ENCODE results near the gene RFPL3.
"Not testable (repeated sequence)": the region's sequence is repeated elsewhere in the genome, so short reads cannot be mapped to it uniquely, and the experiment has no call there.

The RFPL3 gene

DNA sequence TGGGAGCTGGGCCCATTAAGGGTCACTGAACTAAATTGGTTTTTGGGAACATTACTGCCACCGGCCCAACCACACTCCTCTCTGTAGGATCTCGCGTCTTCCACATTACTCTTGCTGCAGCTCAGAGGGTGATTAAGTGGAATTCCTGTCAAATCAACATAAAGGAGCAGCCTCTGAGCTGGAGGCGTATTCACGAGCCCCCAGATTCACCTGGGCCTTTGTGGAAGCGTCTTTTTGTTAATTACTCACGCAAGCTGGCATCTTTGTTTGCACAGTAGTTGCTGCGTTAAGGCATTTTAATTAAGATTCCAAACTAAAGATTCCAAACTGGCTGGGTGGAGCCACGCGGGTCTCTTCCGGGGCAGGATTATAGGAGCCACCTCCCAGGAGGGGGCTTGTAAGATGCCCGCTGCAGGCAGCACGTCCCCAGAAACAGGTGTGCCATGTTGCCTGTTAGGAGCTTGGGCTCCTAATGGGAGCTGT lies 21.5 kb upstream of the RFPL3 start:
- no peak overlapping the region for H3K4me3 ChIP-seq (replicated peaks; ENCODE audit: low read depth, low read length)
- no peaks in the 10 kb centered on the region for H3K36me3 ChIP-seq (ENCODE audit: control insufficient read depth, insufficient read depth, low read length)
- H3K27me3 ChIP-seq (replicated peaks; ENCODE audit: control insufficient read depth, insufficient read depth, low read length): no peaks in the 10 kb centered on the region
- no peak for DNase-seq (ENCODE audit: extremely low read depth, insufficient read length)
- TF ChIP-seq, protein P1, sequence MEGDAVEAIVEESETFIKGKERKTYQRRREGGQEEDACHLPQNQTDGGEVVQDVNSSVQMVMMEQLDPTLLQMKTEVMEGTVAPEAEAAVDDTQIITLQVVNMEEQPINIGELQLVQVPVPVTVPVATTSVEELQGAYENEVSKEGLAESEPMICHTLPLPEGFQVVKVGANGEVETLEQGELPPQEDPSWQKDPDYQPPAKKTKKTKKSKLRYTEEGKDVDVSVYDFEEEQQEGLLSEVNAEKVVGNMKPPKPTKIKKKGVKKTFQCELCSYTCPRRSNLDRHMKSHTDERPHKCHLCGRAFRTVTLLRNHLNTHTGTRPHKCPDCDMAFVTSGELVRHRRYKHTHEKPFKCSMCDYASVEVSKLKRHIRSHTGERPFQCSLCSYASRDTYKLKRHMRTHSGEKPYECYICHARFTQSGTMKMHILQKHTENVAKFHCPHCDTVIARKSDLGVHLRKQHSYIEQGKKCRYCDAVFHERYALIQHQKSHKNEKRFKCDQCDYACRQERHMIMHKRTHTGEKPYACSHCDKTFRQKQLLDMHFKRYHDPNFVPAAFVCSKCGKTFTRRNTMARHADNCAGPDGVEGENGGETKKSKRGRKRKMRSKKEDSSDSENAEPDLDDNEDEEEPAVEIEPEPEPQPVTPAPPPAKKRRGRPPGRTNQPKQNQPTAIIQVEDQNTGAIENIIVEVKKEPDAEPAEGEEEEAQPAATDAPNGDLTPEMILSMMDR (IDR thresholded peaks at IDR 0.05; ENCODE audit: insufficient read depth, low read length, poor library complexity, severe bottlenecking): no peak

DNA sequence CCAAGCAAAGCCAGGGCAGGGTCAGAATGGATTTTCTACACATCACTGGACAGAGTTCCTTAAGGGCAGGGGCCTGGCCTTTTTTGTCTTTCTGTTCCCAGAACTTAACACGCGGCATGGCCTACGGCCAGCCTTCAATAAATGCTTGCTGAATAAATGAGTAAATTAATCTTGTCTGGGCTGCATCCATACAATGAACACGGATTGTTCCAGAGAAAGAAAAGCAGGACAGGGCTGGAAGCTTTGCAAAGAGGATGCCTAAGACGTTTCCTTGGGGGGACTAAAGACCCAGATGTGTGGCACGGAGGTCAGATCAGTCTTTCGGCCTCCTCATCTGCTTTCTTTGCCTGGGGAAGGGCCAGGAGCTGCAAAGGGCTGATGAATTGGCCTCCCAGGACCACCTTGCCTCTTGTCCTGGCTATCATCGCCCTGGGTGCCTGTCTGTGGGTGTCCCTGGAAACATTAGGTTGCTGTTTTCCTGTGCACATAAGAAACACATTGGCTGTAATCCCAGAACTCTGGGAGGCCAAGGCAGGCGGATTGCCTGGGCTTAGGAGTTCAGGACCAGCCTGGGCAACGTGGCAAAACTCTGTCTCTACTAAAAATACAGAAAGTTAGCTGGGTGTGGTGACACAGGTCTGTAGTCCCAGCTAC lies 20.8 kb upstream of the RFPL3 start:
- TF ChIP-seq, protein P1 (IDR thresholded peaks at IDR 0.05; ENCODE audit: insufficient read depth, low read length, poor library complexity, severe bottlenecking): no peak

DNA sequence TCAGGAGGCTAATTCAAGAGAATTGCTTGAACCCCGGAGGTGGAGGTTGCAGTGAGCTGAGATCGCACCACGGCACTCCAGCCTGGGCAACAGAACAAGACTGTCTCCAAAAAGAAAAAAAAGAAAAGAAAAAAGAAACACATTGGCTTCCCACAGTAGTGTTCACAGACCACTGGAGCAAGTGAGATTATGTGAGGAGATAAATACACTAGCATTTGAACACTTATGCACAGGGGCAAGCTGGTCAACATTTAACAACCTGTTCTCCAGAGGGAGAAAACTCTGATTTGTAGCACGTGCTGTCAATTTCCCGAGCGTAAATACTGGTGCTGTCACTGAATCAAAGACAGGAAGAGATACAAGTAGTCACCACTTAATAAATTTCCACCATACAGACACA lies 20.2 kb upstream of the RFPL3 start:
- DNase-seq (ENCODE audit: extremely low read depth, insufficient read length); H3K4me3 ChIP-seq (replicated peaks; ENCODE audit: low read depth, low read length); H3K36me3 ChIP-seq (ENCODE audit: control insufficient read depth, insufficient read depth, low read length); H3K27me3 ChIP-seq (replicated peaks; ENCODE audit: control insufficient read depth, insufficient read depth, low read length): not testable (repeated sequence)

More for the DNA sequence above, 20.8 kb upstream of the RFPL3 start:
- H3K27me3 ChIP-seq (replicated peaks; ENCODE audit: control insufficient read depth, insufficient read depth, low read length): no peaks in the 10 kb centered on the region
- DNase-seq (ENCODE audit: extremely low read depth, insufficient read length): no peak
- no peak overlapping the region for H3K4me3 ChIP-seq (replicated peaks; ENCODE audit: low read depth, low read length)
- H3K36me3 ChIP-seq (ENCODE audit: control insufficient read depth, insufficient read depth, low read length): no peaks in the 10 kb centered on the region

DNA sequence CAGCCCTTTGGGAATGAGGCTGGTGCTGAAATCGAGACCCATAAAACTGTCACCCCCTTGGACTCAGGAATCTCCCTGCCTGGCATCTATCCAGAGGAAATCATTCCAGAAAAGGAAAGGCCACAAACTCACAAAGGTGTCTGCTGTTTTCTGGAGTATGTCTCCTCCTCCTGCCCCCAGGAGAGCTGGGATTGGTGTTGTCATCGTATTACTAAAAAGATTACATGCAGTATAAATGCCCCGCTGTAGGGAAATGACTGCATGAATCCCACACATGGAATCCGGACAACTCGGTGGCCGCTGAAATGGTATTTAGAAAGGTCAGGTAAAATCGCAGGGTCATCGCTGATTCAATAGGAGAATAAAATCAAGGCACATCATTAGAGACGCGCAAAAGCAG lies 18.9 kb upstream of the RFPL3 start:
- Histone ChIP-seq H3K4me3 (replicated peaks; ENCODE audit: low read depth, low read length) (no peak overlapping the region), H3K27me3 (replicated peaks; ENCODE audit: control insufficient read depth, insufficient read depth, low read length) (no peaks in the 10 kb centered on the region), H3K36me3 (ENCODE audit: control insufficient read depth, insufficient read depth, low read length) (no peaks in the 10 kb centered on the region)
- DNase-seq (ENCODE audit: extremely low read depth, insufficient read length): no peak
- TF ChIP-seq, protein P1 (IDR thresholded peaks at IDR 0.05; ENCODE audit: insufficient read depth, low read length, poor library complexity, severe bottlenecking): no peak

DNA sequence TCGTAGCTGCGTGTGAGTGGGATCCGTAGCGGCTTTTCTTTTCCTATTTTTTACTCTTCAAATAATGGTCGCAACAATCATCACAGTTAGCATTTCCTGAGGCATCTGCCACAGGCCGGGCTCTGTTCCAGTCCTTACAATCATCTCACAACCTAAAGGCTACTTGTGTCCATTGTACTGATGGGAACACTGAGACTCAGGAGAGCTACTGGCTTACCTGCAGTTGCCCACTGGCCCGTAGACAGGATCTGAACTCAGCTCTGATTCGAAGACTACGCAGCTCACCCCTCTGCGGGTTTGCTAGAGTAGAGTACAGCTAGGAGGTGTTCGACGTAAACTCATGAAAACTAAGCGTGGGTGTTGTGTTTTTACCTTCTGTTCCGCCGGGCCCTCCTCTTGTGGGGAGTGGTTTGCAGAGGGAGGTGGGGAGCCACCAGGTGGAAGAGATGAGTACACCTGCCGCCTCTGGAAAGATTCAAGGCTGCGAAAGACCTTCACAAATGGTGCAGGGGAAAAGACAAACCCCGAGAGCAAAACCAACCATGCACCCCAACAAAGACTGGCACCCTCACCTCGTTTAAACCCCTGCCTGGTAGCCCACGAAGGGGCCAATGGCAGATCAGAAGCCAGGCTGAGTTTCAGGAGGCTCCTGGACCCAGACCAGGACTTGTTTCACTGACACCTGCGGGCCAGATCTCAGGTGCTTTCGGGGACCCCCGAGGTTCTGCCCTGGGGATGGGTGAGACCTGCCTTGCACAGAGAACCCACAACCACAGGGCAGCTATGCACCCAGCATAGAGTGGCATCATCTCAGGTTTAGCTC lies 18.3 kb upstream of the RFPL3 start:
- TF ChIP-seq, protein P1 (IDR thresholded peaks at IDR 0.05; ENCODE audit: insufficient read depth, low read length, poor library complexity, severe bottlenecking): no peak
- no peak overlapping the region for H3K4me3 ChIP-seq (replicated peaks; ENCODE audit: low read depth, low read length)
- H3K36me3 ChIP-seq (ENCODE audit: control insufficient read depth, insufficient read depth, low read length): no peaks in the 10 kb centered on the region
- no peaks in the 10 kb centered on the region for H3K27me3 ChIP-seq (replicated peaks; ENCODE audit: control insufficient read depth, insufficient read depth, low read length)
- no peak for DNase-seq (ENCODE audit: extremely low read depth, insufficient read length)

GRCh38 chr22:32340411-32340810 lies 17.3 kb upstream of the RFPL3 start:
- Histone ChIP-seq H3K36me3 (ENCODE audit: control insufficient read depth, insufficient read depth, low read length) (no peaks in the 10 kb centered on the region), H3K27me3 (replicated peaks; ENCODE audit: control insufficient read depth, insufficient read depth, low read length) (no peaks in the 10 kb centered on the region), H3K4me3 (replicated peaks; ENCODE audit: low read depth, low read length) (no peak overlapping the region)
- TF ChIP-seq, protein P1 (IDR thresholded peaks at IDR 0.05; ENCODE audit: insufficient read depth, low read length, poor library complexity, severe bottlenecking): no peak
- DNase-seq (ENCODE audit: extremely low read depth, insufficient read length): no peak
